Ascending aorta (tissue), 2 donors: Measurements from ENCODE around the gene BFSP2. TPM values are rescaled to one million over a fixed set of nuclear protein-coding genes. Genes with fewer than 3 reads are reported as not detected.

Experiments
- DNase-seq, 2 donors: peaks; one replicate each; pipeline ENCODE4 v3.0.0-alpha.2; 2019; ENCODE audit warnings: low spot score in 2 of 2
- H3K27ac ChIP-seq, 2 donors: fragments of 200-600 bp; sonication (generic); one replicate each; pipeline ENCODE4 v1.5.1; 2016 to 2017; ENCODE audit warnings: mild to moderate bottlenecking in 1 of 2
- H3K27me3 ChIP-seq: fragments of 200-600 bp; sonication (generic); one replicate; pipeline ENCODE4 v1.5.1; 2017
- H3K36me3 ChIP-seq, 2 donors: fragments of 200-600 bp; sonication (generic); one replicate each; pipeline ENCODE4 v1.5.1; 2016
- H3K4me1 ChIP-seq, 2 donors: fragments of 200-600 bp; sonication (generic); one replicate each; pipeline ENCODE4 v1.5.1; 2016 to 2017; ENCODE audit warnings: mild to moderate bottlenecking in 1 of 2
- H3K4me3 ChIP-seq, 2 donors: fragments of 200-600 bp; sonication (generic); one replicate each; pipeline ENCODE4 v1.5.1; 2016 to 2017; ENCODE audit warnings: mild to moderate bottlenecking in 1 of 2
- H3K9me3 ChIP-seq, 2 donors: fragments of 200-600 bp; sonication (generic); one replicate each; pipeline ENCODE4 v1.5.1; 2016
- intact Hi-C: fragments of 100-400 bp; cut with DNase I; formaldehyde crosslinking; loops from one replicate; pipeline ENCODE4 v1.15.1; 2023
- total RNA-seq: library from RNA; depleted of rRNA; stranded (reverse); fragments of >200 nt; gene quantifications from one replicate; pipeline ENCODE4 v1.1.0, GENCODE V29; 2016
- TF ChIP-seq, protein P1 (sequence below), 3 experiments: fragments of 200-600 bp in 2 of 3; fragments of 450-650 bp in 1 of 3; sonication (generic) in 2 of 3; IDR thresholded peaks; one replicate each; pipeline ENCODE4 v1.5.1; 2016 to 2019; ENCODE audit warnings: antibody characterized with exemption in 3 of 3, mild to moderate bottlenecking in 1 of 3, moderate library complexity in 1 of 3

The BFSP2 gene
- total RNA-seq, 1 donor from 2014 or later = not detected

- intact Hi-C loops = no loop called here
- DNase-seq = no peak
- Histone ChIP-seq H3K9me3 (no peaks in the 10 kb centered on the region), H3K27ac (no peak overlapping the region), H3K4me3 (no peak overlapping the region), H3K27me3 (no peaks in the 10 kb centered on the region), H3K36me3 (no peaks in the 10 kb centered on the region), H3K4me1 (peaks cover 0 to 8% of the 10 kb centered on the region in 2 donors)
- TF ChIP-seq, protein P1, sequence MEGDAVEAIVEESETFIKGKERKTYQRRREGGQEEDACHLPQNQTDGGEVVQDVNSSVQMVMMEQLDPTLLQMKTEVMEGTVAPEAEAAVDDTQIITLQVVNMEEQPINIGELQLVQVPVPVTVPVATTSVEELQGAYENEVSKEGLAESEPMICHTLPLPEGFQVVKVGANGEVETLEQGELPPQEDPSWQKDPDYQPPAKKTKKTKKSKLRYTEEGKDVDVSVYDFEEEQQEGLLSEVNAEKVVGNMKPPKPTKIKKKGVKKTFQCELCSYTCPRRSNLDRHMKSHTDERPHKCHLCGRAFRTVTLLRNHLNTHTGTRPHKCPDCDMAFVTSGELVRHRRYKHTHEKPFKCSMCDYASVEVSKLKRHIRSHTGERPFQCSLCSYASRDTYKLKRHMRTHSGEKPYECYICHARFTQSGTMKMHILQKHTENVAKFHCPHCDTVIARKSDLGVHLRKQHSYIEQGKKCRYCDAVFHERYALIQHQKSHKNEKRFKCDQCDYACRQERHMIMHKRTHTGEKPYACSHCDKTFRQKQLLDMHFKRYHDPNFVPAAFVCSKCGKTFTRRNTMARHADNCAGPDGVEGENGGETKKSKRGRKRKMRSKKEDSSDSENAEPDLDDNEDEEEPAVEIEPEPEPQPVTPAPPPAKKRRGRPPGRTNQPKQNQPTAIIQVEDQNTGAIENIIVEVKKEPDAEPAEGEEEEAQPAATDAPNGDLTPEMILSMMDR (IDR thresholded peaks at IDR 0.05) = no peak
Measured at GRCh38 chr3:133457465-133458067, 57.7 kb downstream of the BFSP2 start.

- intact Hi-C loops = no loop called here
- Histone ChIP-seq H3K27ac (no peak overlapping the region), H3K4me3 (no peak overlapping the region), H3K36me3 (no peaks in the 10 kb centered on the region), H3K9me3 (no peaks in the 10 kb centered on the region), H3K4me1 (peaks cover 0 to 8% of the 10 kb centered on the region in 2 donors), H3K27me3 (no peaks in the 10 kb centered on the region)
- TF ChIP-seq, protein P1 (IDR thresholded peaks at IDR 0.05) = no peak
- peak in 1 of 2 donors; percentile 67 for DNase-seq
Measured at GRCh38 chr3:133459400-133459799, 59.5 kb downstream of the BFSP2 start.

DNA sequence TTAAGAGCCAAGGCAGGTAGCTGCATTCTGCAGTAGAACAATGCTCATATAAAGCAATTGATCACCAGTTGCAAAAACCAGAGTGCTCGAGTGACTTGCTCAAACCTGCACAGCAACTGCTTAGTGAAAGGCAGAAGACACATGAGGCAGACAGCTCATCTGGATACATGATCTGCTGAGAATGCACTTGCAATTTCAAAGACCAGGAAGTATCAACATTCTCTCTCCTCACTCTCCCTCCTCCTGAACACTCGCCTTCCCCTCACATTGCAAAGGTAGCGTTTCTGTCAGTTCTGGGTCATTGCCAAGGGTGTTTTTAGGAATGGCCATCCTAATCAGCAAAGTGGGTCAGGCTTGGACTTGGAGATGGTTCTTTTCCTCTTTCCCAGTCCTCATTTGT, 61.0 kb downstream of the BFSP2 start:
- Histone ChIP-seq H3K4me1 (peaks cover 0 to 8% of the 10 kb centered on the region in 2 donors), H3K27me3 (no peaks in the 10 kb centered on the region), H3K9me3 (no peaks in the 10 kb centered on the region), H3K4me3 (no peak overlapping the region), H3K36me3 (no peaks in the 10 kb centered on the region), H3K27ac (no peak overlapping the region)
- no peak for DNase-seq
- intact Hi-C loops = no loop called here
- TF ChIP-seq, protein P1 (IDR thresholded peaks at IDR 0.05) = no peak

- Histone ChIP-seq H3K4me1 (peaks cover 0 to 8% of the 10 kb centered on the region in 2 donors), H3K4me3 (no peak overlapping the region), H3K27me3 (no peaks in the 10 kb centered on the region), H3K36me3 (no peaks in the 10 kb centered on the region), H3K9me3 (no peaks in the 10 kb centered on the region), H3K27ac (no peak overlapping the region)
- TF ChIP-seq, protein P1 (IDR thresholded peaks at IDR 0.05) = no peak
- no peak for DNase-seq
- intact Hi-C loops = no loop called here
Measured at GRCh38 chr3:133461291-133461690, 61.4 kb downstream of the BFSP2 start.

GRCh38 chr3:133463347-133463860, 63.5 kb downstream of the BFSP2 start:
- no peaks in the 10 kb centered on the region for H3K27me3 ChIP-seq
- no peaks in the 10 kb centered on the region for H3K9me3 ChIP-seq
- TF ChIP-seq, protein P1 (IDR thresholded peaks at IDR 0.05) = no peak
- no peak overlapping the region for H3K27ac ChIP-seq
- no peak for DNase-seq
- H3K36me3 ChIP-seq = no peaks in the 10 kb centered on the region
- H3K4me3 ChIP-seq = no peak overlapping the region
- intact Hi-C loops = no loop called here
- H3K4me1 ChIP-seq = peaks cover 0 to 10% of the 10 kb centered on the region in 2 donors
